GM12873 (cell line): Measurements from ENCODE around the gene E2F6.

Experiments used
- CTCF ChIP-seq: IDR thresholded peaks from 2 replicates; pipeline ENCODE4 v1.5.1; 2012; ENCODE audit warnings: low read depth, mild to moderate bottlenecking, moderate library complexity, low read length, control low read depth; ENCODE audit not compliant: insufficient read depth; ENCODE audit errors: missing control alignments

E2F6 gene

GRCh38 chr2:11465485-11466306 is at the start of gene E2F6:
Gene E2F6 (minus strand): TSS chr2:11466161. CDS start chr2:11465879, 282 bp downstream.
- TF ChIP-seq CTCF = no peak

GRCh38 chr2:11515490-11515981 is 49.6 kb upstream of the E2F6 start:
- TF ChIP-seq CTCF = no peak

GRCh38 chr2:11514904-11515303 is 48.9 kb upstream of the E2F6 start:
- TF ChIP-seq CTCF = no peak

GRCh38 chr2:11514081-11514730 is 48.2 kb upstream of the E2F6 start:
- TF ChIP-seq CTCF = no peak

GRCh38 chr2:11513319-11513718 is 47.4 kb upstream of the E2F6 start:
- no peak for TF ChIP-seq CTCF

- no peak for TF ChIP-seq CTCF
Measured at GRCh38 chr2:11512431-11512830, 46.5 kb upstream of the E2F6 start.

GRCh38 chr2:11509657-11510360 is 43.8 kb upstream of the E2F6 start:
- no peak for TF ChIP-seq CTCF
